SH-SY5Y (cell line): ENCODE measurements around the gene PAFAH1B2.

ENCODE experiments used
- GATA2 ChIP-seq: IDR thresholded peaks from 2 replicates; pipeline ENCODE4 v1.6.1; 2011; ENCODE audit warnings: mild to moderate bottlenecking, low read depth, low read length
- GATA3 ChIP-seq: IDR thresholded peaks from 2 replicates; pipeline ENCODE4 v1.6.1; 2011; ENCODE audit warnings: low read depth, mild to moderate bottlenecking, low read length, moderate library complexity

GRCh38 chr11:117107701-117108590 lies 36.1 kb upstream of the PAFAH1B2 start:
- TF ChIP-seq GATA2 (no peak), GATA3 (no peak)
